GM18517 (cell line): ENCODE data around the gene UBE3B.

Experiments used
- ATAC-seq: cut with Tn5 transposase; IDR thresholded peaks from one replicate; pipeline ENCODE4 v1.9.1; 2021; ENCODE audit warnings: mild to moderate bottlenecking, moderate library complexity; ENCODE audit not compliant: unreplicated experiment

The UBE3B gene

GRCh38 chr12:109493938-109494337, 16.5 kb downstream of the UBE3B start:
- no peak for ATAC-seq

- no peak for ATAC-seq
These were observed 17.0 kb downstream of the UBE3B start for GRCh38 chr12:109494348-109494881.

GRCh38 chr12:109495012-109495411, 17.6 kb downstream of the UBE3B start:
- no peak for ATAC-seq

GRCh38 chr12:109496306-109496705, 18.9 kb downstream of the UBE3B start:
- ATAC-seq = no peak

- no peak for ATAC-seq
These were observed 20.2 kb downstream of the UBE3B start for GRCh38 chr12:109497675-109498074.

- no peak for ATAC-seq
These were observed 23.2 kb downstream of the UBE3B start for GRCh38 chr12:109500406-109501185.

- no peak for ATAC-seq
These were observed 23.9 kb downstream of the UBE3B start for GRCh38 chr12:109501299-109501698.

- ATAC-seq = no peak
These were observed 24.9 kb downstream of the UBE3B start for GRCh38 chr12:109502332-109502731.

- no peak for ATAC-seq
These were observed 26.2 kb downstream of the UBE3B start for GRCh38 chr12:109503611-109504010.

- no peak for ATAC-seq
These were observed 26.6 kb downstream of the UBE3B start for GRCh38 chr12:109504068-109504467.

- ATAC-seq = no peak
These were observed 32.8 kb downstream of the UBE3B start for GRCh38 chr12:109510196-109510595.

GRCh38 chr12:109512608-109513007, 35.2 kb downstream of the UBE3B start:
- ATAC-seq = no peak

GRCh38 chr12:109513051-109513450, 35.6 kb downstream of the UBE3B start:
- ATAC-seq = no peak

- no peak for ATAC-seq
These were observed 36.5 kb downstream of the UBE3B start for GRCh38 chr12:109513977-109514376.

- no peak for ATAC-seq
These were observed 40.2 kb downstream of the UBE3B start for GRCh38 chr12:109517619-109518018.

GRCh38 chr12:109518820-109519665, 41.6 kb downstream of the UBE3B start:
- no peak for ATAC-seq

GRCh38 chr12:109519787-109520186, 42.4 kb downstream of the UBE3B start:
- no peak for ATAC-seq

GRCh38 chr12:109521831-109522230, 44.4 kb downstream of the UBE3B start:
- no peak for ATAC-seq

GRCh38 chr12:109523071-109523470, 45.6 kb downstream of the UBE3B start:
- no peak for ATAC-seq

- no peak for ATAC-seq
These were observed 46.1 kb downstream of the UBE3B start for GRCh38 chr12:109523504-109523903.

GRCh38 chr12:109524466-109525278, 47.2 kb downstream of the UBE3B start:
- ATAC-seq = no peak
